HepG2 (cell line): ENCODE data around the gene P3H2. TPM values are rescaled to one million over a fixed set of nuclear protein-coding genes. Genes with fewer than 3 reads are reported as not detected.

Experiments used
- ATAC-seq: fragments of 200-7000 bp; cut with Tn5 transposase; 3 replicates; pipeline ENCODE4 v1.9.1; 2020; ENCODE audit warnings: mild to moderate bottlenecking, moderate library complexity
- BruUV-seq: library from RNA; stranded (reverse); fragments of 400-500 nt; replicated peaks from 2 replicates; lab custom pipeline; 2021; lab: Mats Ljungman, UMichigan
- CTCF ChIA-PET: fragments of 300-600 bp; formaldehyde crosslinking; extraction: SDS; loops from one replicate; lab custom pipeline; 2021; ENCODE audit warnings: low total read pairs, inconsistent platforms, low intra/inter-chr PET ratio; lab: Yijun Ruan, JAX
- POLR2A ChIA-PET: fragments of 350-600 bp; sonication (Branson Sonifier 250); formaldehyde crosslinking; loops from one replicate; lab custom pipeline; 2020; ENCODE audit warnings: antibody characterized with exemption, inconsistent platforms; lab: Yijun Ruan, JAX
- DNase-seq: peaks from one replicate; pipeline ENCODE4 v3.0.0-alpha.2; 2015; ENCODE audit warnings: low spot score
- FAIRE-seq: peaks from 3 replicates; lab custom pipeline; 2011; peaks lifted over from hg19 to GRCh38; lab: Jason Lieb, UNC
- H2AFZ ChIP-seq: one replicate; pipeline ENCODE4 v1.6.1; 2011; ENCODE audit warnings: low read length, inconsistent platforms
- H3K27ac ChIP-seq: fragments of 300-600 bp; 3 replicates; pipeline ENCODE4 v1.8.0; 2011; ENCODE audit warnings: mixed run types, mild to moderate bottlenecking, mixed read lengths, low read length, inconsistent platforms; ENCODE audit not compliant: insufficient read depth; ENCODE audit errors: extremely low read length
- H3K27me3 ChIP-seq, 2 experiments: fragments of 200-600 bp in 1 of 2; 2 replicates in 1 of 2; 3 replicates in 1 of 2; pipeline versions ENCODE4 v1.6.0 to v1.8.0; 2011; ENCODE audit warnings: low read length in 2 of 2, mild to moderate bottlenecking in 2 of 2, moderate library complexity in 2 of 2, inconsistent platforms in 1 of 2; ENCODE audit not compliant: insufficient read depth in 2 of 2, control insufficient read depth in 1 of 2
- H3K36me3 ChIP-seq, 2 experiments: fragments of 200-600 bp in 1 of 2; replicated peaks in 1 of 2; 2 replicates in 1 of 2; 3 replicates in 1 of 2; pipeline versions ENCODE4 v1.5.1 to v1.8.0; 2011; ENCODE audit warnings: low read length in 2 of 2, inconsistent platforms in 1 of 2; ENCODE audit not compliant: insufficient read depth in 2 of 2, control insufficient read depth in 1 of 2
- H3K4me1 ChIP-seq: 2 replicates; pipeline ENCODE4 v1.5.1; 2012; ENCODE audit warnings: low read length, inconsistent platforms; ENCODE audit not compliant: insufficient read depth
- H3K4me2 ChIP-seq: 2 replicates; pipeline ENCODE4 v1.6.0; 2011; ENCODE audit warnings: low read depth, low read length, inconsistent platforms
- H3K4me3 ChIP-seq, 3 experiments: fragments of 200-600 bp in 1 of 3; sonication (generic), shearing (Covaris generic) in 1 of 3; replicated peaks in 1 of 3; 2 replicates each; pipeline ENCODE4 v1.5.1; 2011 to 2016; ENCODE audit warnings: low read length in 3 of 3, inconsistent platforms in 2 of 3, low read depth in 2 of 3, mild to moderate bottlenecking in 2 of 3, control low read depth in 1 of 3, mixed read lengths in 1 of 3; ENCODE audit not compliant: insufficient read depth in 1 of 3
- H3K79me2 ChIP-seq: one replicate; pipeline ENCODE4 v1.6.1; 2011; ENCODE audit warnings: low read length, inconsistent platforms; ENCODE audit not compliant: insufficient read depth
- H3K9ac ChIP-seq: 2 replicates; pipeline ENCODE4 v1.6.0; 2011; ENCODE audit warnings: mild to moderate bottlenecking, low read depth, low read length, inconsistent platforms; ENCODE audit not compliant: insufficient read depth
- H3K9me3 ChIP-seq: 2 replicates; pipeline ENCODE4 v1.5.1; 2012; ENCODE audit warnings: mild to moderate bottlenecking, low read length
- H4K20me1 ChIP-seq: 2 replicates; pipeline ENCODE4 v1.6.0; 2011; ENCODE audit warnings: inconsistent platforms, mild to moderate bottlenecking, low read length, moderate library complexity; ENCODE audit not compliant: insufficient read depth
- BORCS8-MEF2B ChIP-seq: sonication (generic); formaldehyde crosslinking; IDR thresholded peaks from 2 replicates; pipeline ENCODE4 v1.8.0; 2022; ENCODE audit warnings: mild to moderate bottlenecking, missing genetic modification reagents
- FOXA3 ChIP-seq: IDR thresholded peaks from 2 replicates; pipeline ENCODE4 v1.6.1; 2016; ENCODE audit warnings: missing genetic modification reagents, missing compliant biosample characterization
- POLR2G ChIP-seq: fragments of 200-400 bp; formaldehyde crosslinking; IDR thresholded peaks from 2 replicates; pipeline ENCODE4 v1.6.1; 2018; ENCODE audit warnings: mild to moderate bottlenecking, low read depth, low read length, moderate library complexity
- SETDB1 ChIP-seq: sonication (generic); formaldehyde crosslinking; IDR thresholded peaks from 2 replicates; pipeline ENCODE4 v1.5.1; 2020; ENCODE audit warnings: missing genetic modification reagents, mild to moderate bottlenecking, borderline replicate concordance
- SIN3A ChIP-seq: IDR thresholded peaks from 2 replicates; pipeline ENCODE4 v1.6.1; 2011; ENCODE audit warnings: low read depth, mild to moderate bottlenecking, control low read depth, low read length, borderline replicate concordance
- SIN3B ChIP-seq: fragments of 150-350 bp; IDR thresholded peaks from 2 replicates; pipeline ENCODE4 v1.6.1; 2014; ENCODE audit warnings: low read length
- SKI ChIP-seq: fragments of 450-650 bp; IDR thresholded peaks from one replicate; pipeline ENCODE4 v1.6.1; 2018; ENCODE audit warnings: mild to moderate bottlenecking; ENCODE audit not compliant: partially characterized antibody
- SRSF4 ChIP-seq: fragments of 200-400 bp; formaldehyde crosslinking; IDR thresholded peaks from one replicate; pipeline ENCODE4 v1.6.1; 2018; ENCODE audit warnings: mild to moderate bottlenecking, low read depth, low read length, moderate library complexity; ENCODE audit not compliant: poor library complexity, severe bottlenecking
- TBP ChIP-seq: sonication (generic); formaldehyde crosslinking; IDR thresholded peaks from 2 replicates; pipeline ENCODE4 v1.5.0; 2020; ENCODE audit warnings: missing genetic modification reagents
- XRCC5 ChIP-seq: fragments of 200-400 bp; formaldehyde crosslinking; optimal IDR thresholded peaks from 2 replicates; pipeline ENCODE3; 2017; ENCODE audit warnings: mild to moderate bottlenecking, low read length
- ZFP36 ChIP-seq: fragments of 150-350 bp; IDR thresholded peaks from 2 replicates; pipeline ENCODE4 v1.6.1; 2018; ENCODE audit warnings: borderline replicate concordance, low read length, low read depth; ENCODE audit not compliant: partially characterized antibody
- ZMYM3 ChIP-seq: sonication (generic); formaldehyde crosslinking; IDR thresholded peaks from 2 replicates; pipeline ENCODE4 v1.5.1; 2020; ENCODE audit warnings: mild to moderate bottlenecking, missing genetic modification reagents
- ZNF501 ChIP-seq: sonication (generic); formaldehyde crosslinking; IDR thresholded peaks from 2 replicates; pipeline ENCODE4 v1.5.1; 2020; ENCODE audit warnings: mild to moderate bottlenecking, moderate library complexity, missing genetic modification reagents
- ZNF788 ChIP-seq: sonication (generic); formaldehyde crosslinking; IDR thresholded peaks from 2 replicates; pipeline ENCODE4 v1.5.0; 2020; ENCODE audit warnings: mild to moderate bottlenecking, missing genetic modification reagents, borderline replicate concordance
- WGBS: methylation state at CpG from one replicate; pipeline ENCODE4 v1.1.6; 2017; ENCODE audit warnings: low lambda C conversion rate; 5-methylcytosine and 5-hydroxymethylcytosine counted together
- in situ Hi-C: cut with HindIII; loops from 2 replicates; pipeline ENCODE4 v1.10.0; 2017; ENCODE audit warnings: low pct_unique_long_range_greater_than_20kb; ENCODE audit not compliant: extremely low pct_ligation_motif_present
- intact Hi-C: fragments of 100-400 bp; cut with micrococcal nuclease; formaldehyde crosslinking; loops from one replicate; pipeline ENCODE4 v1.10.0; 2022; ENCODE audit not compliant: unreplicated experiment
- polyA plus RNA-seq, 8 experiments: library from polyadenylated mRNA; depleted of rRNA in 3 of 8; stranded (reverse) in 7 of 8; unstranded in 1 of 8; fragments of >200 nt; fragmentation: Illumina TruSeq in 4 of 8; extraction: Trizol in 4 of 8; gene quantifications; 2 replicates each; pipeline versions ENCODE4 v1.2.1 to v1.2.3, GENCODE V29; 2011 to 2016; ENCODE audit warnings: low read depth in 4 of 8, missing spikeins in 1 of 8, mixed read lengths in 1 of 8; ENCODE audit not compliant: insufficient read depth in 1 of 8
- total RNA-seq, 5 experiments: library from RNA; depleted of rRNA; stranded (reverse); fragments of >200 nt; fragmentation: Illumina TruSeq; extraction: Trizol; gene quantifications; 2 replicates each; pipeline ENCODE4 v1.2.3, GENCODE V29; 2016; ENCODE audit warnings: low read depth in 1 of 5
- TF ChIP-seq, protein P1 (sequence below): sonication (generic); formaldehyde crosslinking; IDR thresholded peaks from 2 replicates; pipeline ENCODE4 v1.4.0; 2020; ENCODE audit warnings: missing genetic modification reagents; ENCODE audit errors: not compliant biosample characterization
- TF ChIP-seq, protein P2 (sequence below): sonication (generic); formaldehyde crosslinking; IDR thresholded peaks from 2 replicates; pipeline ENCODE4 v1.5.0; 2020; ENCODE audit warnings: missing genetic modification reagents, mild to moderate bottlenecking, borderline replicate concordance
- TF ChIP-seq, protein P3 (sequence below): sonication (generic); formaldehyde crosslinking; IDR thresholded peaks from 2 replicates; pipeline ENCODE4 v1.9.0; 2021; ENCODE audit warnings: missing genetic modification reagents, mild to moderate bottlenecking, borderline replicate concordance

The P3H2 gene
- total and polyA plus RNA-seq, 2 of the 13 experiments (the other 11 are each of a cell fraction or from before 2014, with no cell fraction given), result not detected

DNA sequence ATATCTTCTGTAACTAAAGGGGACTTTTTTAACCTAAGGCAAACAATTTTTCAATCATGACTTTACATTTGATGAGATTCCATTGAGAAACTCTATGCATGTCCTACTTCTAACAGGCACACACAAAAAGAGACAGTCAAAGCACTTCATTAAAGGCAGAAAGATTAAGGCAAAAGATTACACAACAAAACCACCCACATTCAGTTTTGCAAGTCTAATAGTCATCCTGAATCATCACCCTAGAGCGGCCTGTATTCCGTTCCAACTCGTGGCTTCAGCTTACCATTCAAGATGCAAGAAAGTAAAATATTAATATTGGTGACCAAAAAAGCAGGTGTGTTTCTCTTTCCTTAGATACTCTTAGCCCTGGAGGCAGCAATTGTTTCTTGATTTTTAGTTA is 205.9 kb downstream of the P3H2 start:
- Histone ChIP-seq H3K79me2 (no peaks in the 10 kb centered on the region), H3K4me2 (no peak overlapping the region), H3K27me3 (no peaks in the 10 kb centered on the region), H3K9ac (no peak overlapping the region), H3K4me3 (no peak overlapping the region), H4K20me1 (no peaks in the 10 kb centered on the region), H3K9me3 (no peaks in the 10 kb centered on the region), H3K27ac (no peak overlapping the region), H3K4me1 (no peaks in the 10 kb centered on the region), H3K36me3 (no peaks in the 10 kb centered on the region), H2AFZ (no peak overlapping the region)
- CTCF ChIA-PET, result no interaction called here
- FAIRE-seq (no peak), ATAC-seq (no peak), DNase-seq (no peak)
- intact Hi-C loops (no loop called here), in situ Hi-C loops (no loop called here)
- POLR2A ChIA-PET, result no interaction called here
- TF ChIP-seq SETDB1 (CRISPR knock-in tag) (no peak), SIN3A (no peak), XRCC5 (no peak), ZNF501 (CRISPR knock-in tag) (no peak), POLR2G (no peak), ZNF788 (no peak), ZMYM3 (CRISPR knock-in tag) (no peak), SRSF4 (no peak), SIN3B (no peak), ZFP36 (no peak), TBP (CRISPR knock-in tag) (no peak), FOXA3 (CRISPR knock-in tag) (no peak), SKI (no peak), BORCS8-MEF2B (CRISPR knock-in tag) (no peak)
- TF ChIP-seq, protein P1, sequence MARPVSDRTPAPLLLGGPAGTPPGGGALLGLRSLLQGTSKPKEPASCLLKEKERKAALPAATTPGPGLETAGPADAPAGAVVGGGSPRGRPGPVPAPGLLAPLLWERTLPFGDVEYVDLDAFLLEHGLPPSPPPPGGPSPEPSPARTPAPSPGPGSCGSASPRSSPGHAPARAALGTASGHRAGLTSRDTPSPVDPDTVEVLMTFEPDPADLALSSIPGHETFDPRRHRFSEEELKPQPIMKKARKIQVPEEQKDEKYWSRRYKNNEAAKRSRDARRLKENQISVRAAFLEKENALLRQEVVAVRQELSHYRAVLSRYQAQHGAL, result no peak
- TF ChIP-seq, protein P2, sequence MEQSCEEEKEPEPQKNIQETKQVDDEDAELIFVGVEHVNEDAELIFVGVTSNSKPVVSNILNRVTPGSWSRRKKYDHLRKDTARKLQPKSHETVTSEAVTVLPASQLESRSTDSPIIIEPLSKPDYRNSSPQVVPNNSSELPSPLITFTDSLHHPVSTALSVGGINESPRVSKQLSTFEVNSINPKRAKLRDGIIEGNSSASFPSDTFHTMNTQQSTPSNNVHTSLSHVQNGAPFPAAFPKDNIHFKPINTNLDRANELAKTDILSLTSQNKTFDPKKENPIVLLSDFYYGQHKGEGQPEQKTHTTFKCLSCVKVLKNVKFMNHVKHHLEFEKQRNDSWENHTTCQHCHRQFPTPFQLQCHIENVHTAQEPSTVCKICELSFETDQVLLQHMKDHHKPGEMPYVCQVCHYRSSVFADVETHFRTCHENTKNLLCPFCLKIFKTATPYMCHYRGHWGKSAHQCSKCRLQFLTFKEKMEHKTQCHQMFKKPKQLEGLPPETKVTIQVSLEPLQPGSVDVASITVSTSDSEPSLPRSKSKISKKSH, result no peak
- TF ChIP-seq, protein P3, sequence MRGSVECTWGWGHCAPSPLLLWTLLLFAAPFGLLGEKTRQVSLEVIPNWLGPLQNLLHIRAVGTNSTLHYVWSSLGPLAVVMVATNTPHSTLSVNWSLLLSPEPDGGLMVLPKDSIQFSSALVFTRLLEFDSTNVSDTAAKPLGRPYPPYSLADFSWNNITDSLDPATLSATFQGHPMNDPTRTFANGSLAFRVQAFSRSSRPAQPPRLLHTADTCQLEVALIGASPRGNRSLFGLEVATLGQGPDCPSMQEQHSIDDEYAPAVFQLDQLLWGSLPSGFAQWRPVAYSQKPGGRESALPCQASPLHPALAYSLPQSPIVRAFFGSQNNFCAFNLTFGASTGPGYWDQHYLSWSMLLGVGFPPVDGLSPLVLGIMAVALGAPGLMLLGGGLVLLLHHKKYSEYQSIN (CRISPR knock-in tag), result no peak
- 0% methylated on average over 3 of the region's 3 CpGs for WGBS
- no TSS peak for BruUV-seq
